Measurements from ENCODE around the gene GIN1. TPM values are rescaled to one million over a fixed set of nuclear protein-coding genes. Genes with fewer than 3 reads are reported as not detected.
"Not testable (repeated sequence)": the region's sequence is repeated elsewhere in the genome, so short reads cannot be mapped to it uniquely, and the experiment has no call there.

Gene GIN1
- total RNA-seq, 1 donor: 5.1 TPM

DNA sequence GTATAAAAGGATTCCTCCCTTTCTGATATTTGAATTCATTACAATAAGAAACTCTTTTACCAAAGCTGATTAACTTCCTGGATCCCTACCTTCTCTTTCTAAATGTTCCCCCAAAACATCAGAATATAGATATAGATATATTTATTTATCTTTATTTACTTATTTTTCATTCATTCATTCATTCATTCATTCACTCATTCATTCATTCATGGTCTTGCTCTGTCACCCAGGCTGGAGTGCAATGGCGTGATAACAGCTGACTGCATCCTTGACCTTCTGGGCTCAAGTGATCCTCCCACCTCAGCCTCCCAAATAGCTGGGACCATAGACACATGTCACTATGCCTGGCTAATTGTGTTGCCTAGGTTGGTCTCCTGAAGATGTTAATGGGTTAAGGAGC lies 30.7 kb downstream of the GIN1 start:
- Histone ChIP-seq H3K27me3 (ENCODE audit: insufficient read depth, low read length) (no peaks in the 10 kb centered on the region), H3K27ac (ENCODE audit: low read depth, low read length) (no peak overlapping the region), H3K4me3 (ENCODE audit: insufficient read depth, low read length) (no peak overlapping the region), H2AFZ (ENCODE audit: low read length) (no peak overlapping the region), H4K20me1 (ENCODE audit: insufficient read depth, low read length) (no peaks in the 10 kb centered on the region), H3K79me2 (ENCODE audit: insufficient read depth, low read length) (no peaks in the 10 kb centered on the region), H3K9me3 (ENCODE audit: low read depth, low read length) (no peaks in the 10 kb centered on the region), H3K36me3 (ENCODE audit: insufficient read depth, low read length) (no peaks in the 10 kb centered on the region), H3K4me1 (ENCODE audit: insufficient read depth, low read length) (no peaks in the 10 kb centered on the region), H3K4me2 (ENCODE audit: insufficient read depth, low read length) (no peak overlapping the region)
- no peak for DNase-seq (ENCODE audit: insufficient read length, low spot score, missing footprints)
- TF ChIP-seq, protein P1, sequence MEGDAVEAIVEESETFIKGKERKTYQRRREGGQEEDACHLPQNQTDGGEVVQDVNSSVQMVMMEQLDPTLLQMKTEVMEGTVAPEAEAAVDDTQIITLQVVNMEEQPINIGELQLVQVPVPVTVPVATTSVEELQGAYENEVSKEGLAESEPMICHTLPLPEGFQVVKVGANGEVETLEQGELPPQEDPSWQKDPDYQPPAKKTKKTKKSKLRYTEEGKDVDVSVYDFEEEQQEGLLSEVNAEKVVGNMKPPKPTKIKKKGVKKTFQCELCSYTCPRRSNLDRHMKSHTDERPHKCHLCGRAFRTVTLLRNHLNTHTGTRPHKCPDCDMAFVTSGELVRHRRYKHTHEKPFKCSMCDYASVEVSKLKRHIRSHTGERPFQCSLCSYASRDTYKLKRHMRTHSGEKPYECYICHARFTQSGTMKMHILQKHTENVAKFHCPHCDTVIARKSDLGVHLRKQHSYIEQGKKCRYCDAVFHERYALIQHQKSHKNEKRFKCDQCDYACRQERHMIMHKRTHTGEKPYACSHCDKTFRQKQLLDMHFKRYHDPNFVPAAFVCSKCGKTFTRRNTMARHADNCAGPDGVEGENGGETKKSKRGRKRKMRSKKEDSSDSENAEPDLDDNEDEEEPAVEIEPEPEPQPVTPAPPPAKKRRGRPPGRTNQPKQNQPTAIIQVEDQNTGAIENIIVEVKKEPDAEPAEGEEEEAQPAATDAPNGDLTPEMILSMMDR (IDR thresholded peaks at IDR 0.05; ENCODE audit: extremely low read depth, low read depth, low read length): no peak

DNA sequence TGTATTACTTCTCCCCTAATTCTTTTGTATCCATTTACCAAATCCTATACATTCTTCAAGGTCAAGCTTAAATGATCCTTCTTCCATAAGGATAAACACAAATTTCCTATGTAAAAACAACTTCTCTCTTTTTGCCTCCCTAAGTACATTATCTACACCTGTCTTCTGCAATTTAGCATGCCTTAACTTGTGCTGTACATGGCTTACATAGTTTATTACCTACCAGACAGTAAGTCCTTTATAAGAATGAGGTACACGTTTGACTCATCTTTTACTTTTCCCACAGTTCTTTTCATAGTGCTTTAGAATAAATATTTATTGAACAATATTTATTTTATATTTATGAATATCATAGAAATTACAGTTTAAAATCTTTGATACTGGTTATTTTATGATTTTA lies 33.4 kb downstream of the GIN1 start:
- no peaks in the 10 kb centered on the region for H3K27me3 ChIP-seq (ENCODE audit: insufficient read depth, low read length)
- no peaks in the 10 kb centered on the region for H3K79me2 ChIP-seq (ENCODE audit: insufficient read depth, low read length)
- TF ChIP-seq, protein P1 (IDR thresholded peaks at IDR 0.05; ENCODE audit: extremely low read depth, low read depth, low read length): no peak
- no peak overlapping the region for H3K4me2 ChIP-seq (ENCODE audit: insufficient read depth, low read length)
- H3K36me3 ChIP-seq (ENCODE audit: insufficient read depth, low read length): no peaks in the 10 kb centered on the region
- H3K4me1 ChIP-seq (ENCODE audit: insufficient read depth, low read length): no peaks in the 10 kb centered on the region
- no peaks in the 10 kb centered on the region for H3K9me3 ChIP-seq (ENCODE audit: low read depth, low read length)
- H3K4me3 ChIP-seq (ENCODE audit: insufficient read depth, low read length): no peak overlapping the region
- DNase-seq (ENCODE audit: insufficient read length, low spot score, missing footprints): no peak
- no peak overlapping the region for H3K27ac ChIP-seq (ENCODE audit: low read depth, low read length)
- H4K20me1 ChIP-seq (ENCODE audit: insufficient read depth, low read length): no peaks in the 10 kb centered on the region
- no peak overlapping the region for H2AFZ ChIP-seq (ENCODE audit: low read length)

DNA sequence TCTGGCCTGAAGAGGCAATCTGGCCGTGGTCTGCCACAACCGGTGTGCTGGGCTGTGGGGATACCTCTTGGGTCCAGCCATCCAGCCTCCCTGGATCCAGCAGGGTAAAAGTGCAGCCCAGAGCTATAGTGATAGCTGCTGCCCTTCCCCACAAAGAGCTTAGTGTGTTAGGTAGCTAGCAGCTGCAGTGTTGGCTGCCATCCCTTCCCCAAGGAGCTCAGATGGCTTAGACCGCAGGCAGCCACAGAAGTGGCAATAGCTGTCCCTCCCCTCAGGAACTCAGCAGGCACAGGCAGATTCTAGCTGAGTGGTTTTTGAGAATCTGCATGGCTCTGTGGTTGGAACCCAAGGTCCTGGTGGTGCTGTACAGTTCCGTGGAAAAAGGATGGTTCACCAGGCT lies 40.1 kb downstream of the GIN1 start:
- no peak for DNase-seq (ENCODE audit: insufficient read length, low spot score, missing footprints)

DNA sequence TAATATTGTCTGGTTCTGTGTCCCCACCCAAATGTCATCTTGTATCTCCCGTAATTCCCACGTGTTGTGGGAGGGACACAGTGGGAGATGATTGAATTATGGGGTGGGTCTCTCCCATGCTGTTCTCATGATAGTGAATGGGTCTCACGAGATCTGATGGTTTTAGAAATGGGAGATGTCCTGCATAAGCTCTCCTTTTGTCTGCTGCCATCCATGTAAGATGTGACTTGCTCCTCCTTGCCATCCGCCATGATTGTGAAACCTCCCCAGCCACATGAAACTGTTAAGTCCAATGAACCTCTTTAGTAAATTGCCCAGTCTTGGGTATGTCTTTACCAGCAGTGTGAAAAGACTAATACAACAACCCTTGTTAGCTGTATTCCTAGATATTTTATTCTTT lies 44.5 kb downstream of the GIN1 start:
- H3K27me3 ChIP-seq (ENCODE audit: insufficient read depth, low read length): no peaks in the 10 kb centered on the region
- H3K79me2 ChIP-seq (ENCODE audit: insufficient read depth, low read length): no peaks in the 10 kb centered on the region
- no peak overlapping the region for H3K4me2 ChIP-seq (ENCODE audit: insufficient read depth, low read length)
- no peak for DNase-seq (ENCODE audit: insufficient read length, low spot score, missing footprints)
- H3K9me3 ChIP-seq (ENCODE audit: low read depth, low read length): peaks cover 2% of the 10 kb centered on the region
- no peaks in the 10 kb centered on the region for H4K20me1 ChIP-seq (ENCODE audit: insufficient read depth, low read length)
- no peaks in the 10 kb centered on the region for H3K36me3 ChIP-seq (ENCODE audit: insufficient read depth, low read length)
- no peaks in the 10 kb centered on the region for H3K4me1 ChIP-seq (ENCODE audit: insufficient read depth, low read length)
- TF ChIP-seq, protein P1 (IDR thresholded peaks at IDR 0.05; ENCODE audit: extremely low read depth, low read depth, low read length): no peak
- no peak overlapping the region for H2AFZ ChIP-seq (ENCODE audit: low read length)
- no peak overlapping the region for H3K4me3 ChIP-seq (ENCODE audit: insufficient read depth, low read length)
- H3K27ac ChIP-seq (ENCODE audit: low read depth, low read length): no peak overlapping the region

More for the DNA sequence above, 40.1 kb downstream of the GIN1 start:
- Histone ChIP-seq H3K79me2 (ENCODE audit: insufficient read depth, low read length) (no peaks in the 10 kb centered on the region), H3K27ac (ENCODE audit: low read depth, low read length) (no peak overlapping the region), H2AFZ (ENCODE audit: low read length) (no peak overlapping the region), H3K4me3 (ENCODE audit: insufficient read depth, low read length) (no peak overlapping the region), H3K4me1 (ENCODE audit: insufficient read depth, low read length) (no peaks in the 10 kb centered on the region), H3K4me2 (ENCODE audit: insufficient read depth, low read length) (no peak overlapping the region), H4K20me1 (ENCODE audit: insufficient read depth, low read length) (no peaks in the 10 kb centered on the region), H3K36me3 (ENCODE audit: insufficient read depth, low read length) (no peaks in the 10 kb centered on the region), H3K9me3 (ENCODE audit: low read depth, low read length) (peaks cover 2% of the 10 kb centered on the region), H3K27me3 (ENCODE audit: insufficient read depth, low read length) (no peaks in the 10 kb centered on the region)
- TF ChIP-seq, protein P1 (IDR thresholded peaks at IDR 0.05; ENCODE audit: extremely low read depth, low read depth, low read length): no peak

DNA sequence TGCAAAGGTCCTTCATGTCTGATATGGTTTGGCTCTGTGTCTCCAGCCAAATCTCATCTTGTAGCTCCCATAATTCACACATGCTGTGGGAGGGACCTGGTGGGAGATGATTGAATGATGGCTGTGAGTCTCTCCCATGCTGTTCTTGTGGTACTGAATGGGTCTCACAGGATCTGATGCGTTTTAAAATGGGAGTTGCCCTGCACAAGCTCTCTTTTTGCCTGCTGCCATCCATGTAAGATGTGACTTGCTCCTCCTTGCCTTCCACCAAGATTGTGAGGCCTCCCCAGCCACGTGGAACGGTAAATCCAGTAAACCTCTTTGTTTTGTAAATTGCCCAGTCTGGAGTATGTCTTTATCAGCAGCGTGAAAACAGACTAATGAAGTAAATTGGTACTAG lies 46.4 kb downstream of the GIN1 start:
- not testable (repeated sequence) for DNase-seq (ENCODE audit: insufficient read length, low spot score, missing footprints); H3K36me3 ChIP-seq (ENCODE audit: insufficient read depth, low read length); H3K9me3 ChIP-seq (ENCODE audit: low read depth, low read length); H3K27me3 ChIP-seq (ENCODE audit: insufficient read depth, low read length); H3K4me1 ChIP-seq (ENCODE audit: insufficient read depth, low read length); H3K27ac ChIP-seq (ENCODE audit: low read depth, low read length); H3K4me2 ChIP-seq (ENCODE audit: insufficient read depth, low read length); H2AFZ ChIP-seq (ENCODE audit: low read length); H3K4me3 ChIP-seq (ENCODE audit: insufficient read depth, low read length); H3K79me2 ChIP-seq (ENCODE audit: insufficient read depth, low read length); H4K20me1 ChIP-seq (ENCODE audit: insufficient read depth, low read length)

Measured in osteoblast (primary cell).